ENCODE data around the gene METTL16. TPM values are rescaled to one million over a fixed set of nuclear protein-coding genes. Genes with fewer than 3 reads are reported as not detected.

Gene METTL16
- total and polyA plus RNA-seq, 9 of the 15 experiments (the other 6 are each of a cell fraction or from before 2014, with no cell fraction given) = 12.1 to 30.5 (median 19.8) TPM

GRCh38 chr17:2385240-2386210 lies 126.2 kb downstream of the METTL16 start:
- peak; percentile 35; the same call in 1 of the 2 replicates for TF ChIP-seq POLR2G (IDR thresholded peaks at IDR 0.05; ENCODE audit: low read depth, low read length)
- no peak for TF ChIP-seq PCBP1 (IDR thresholded peaks at IDR 0.05; ENCODE audit: low read depth, low read length, poor library complexity, severe bottlenecking)
- 0 out of 2 replicates have a peak, but pooled peaks have one; percentile 6 for TF ChIP-seq NFIC (IDR thresholded peaks at IDR 0.05)
- no peak for TF ChIP-seq HMGXB4 (CRISPR knock-in tag; IDR thresholded peaks at IDR 0.05)
- Histone ChIP-seq H2AFZ (ENCODE audit: low read depth, low read length) (no peak overlapping the region), H3K27ac (ENCODE audit: extremely low read depth, low read depth, low read length) (no peak overlapping the region), H4K20me1 (replicated peaks; ENCODE audit: control insufficient read depth, insufficient read depth, low read length) (no peaks in the 10 kb centered on the region), H3K4me1 (replicated peaks in 1 of 2; ENCODE audit: control insufficient read depth in 2 of 2, insufficient read depth in 2 of 2, low read length in 2 of 2) (peaks cover 18 to 51% of the 10 kb centered on the region in 2 experiments), H3K9me1 (ENCODE audit: control insufficient read depth, insufficient read depth, low read length) (no peaks in the 10 kb centered on the region), H3K27me3 (ENCODE audit: control insufficient read depth in 2 of 2, insufficient read depth in 2 of 2, low read length in 2 of 2) (no peaks in the 10 kb centered on the region), H3K36me3 (ENCODE audit: control insufficient read depth, insufficient read depth, low read length) (peaks cover 10% of the 10 kb centered on the region; the same call in 1 of the 3 replicates), H3K9ac (ENCODE audit: insufficient read depth in 1 of 2, low read depth in 2 of 2, low read length in 2 of 2) (peak overlapping the region in 1 of 2 experiments; percentile 68; a peak in 1 of 4 replicates), H3K79me2 (ENCODE audit: control insufficient read depth, insufficient read depth, low read length) (peaks cover 7% of the 10 kb centered on the region), H3K4me2 (ENCODE audit: insufficient read depth, low read length) (no peak overlapping the region), H3K9me3 (replicated peaks; ENCODE audit: control insufficient read depth, insufficient read depth, low read depth, low read length) (no peaks in the 10 kb centered on the region), H3K4me3 (no peak overlapping the region)
- WGBS (ENCODE audit: insufficient coverage, low coverage, missing lambda C conversion rate) = 73% methylated on average over 10 of the region's 18 CpGs
- intact Hi-C loops (cut with micrococcal nuclease) (no loop called here), in situ Hi-C loops (cut with MboI) (no loop called here)
- DNase-seq (ENCODE audit: extremely low read depth in 1 of 4, low spot score in 3 of 4) = no peak
- no TSS peak for BruUV-seq (replicated peaks)
- peak; percentile 32 for ATAC-seq
- CTCF ChIA-PET (ENCODE audit: low intra/inter-chr PET ratio) = no interaction called here
- no peak for FAIRE-seq
- POLR2A ChIA-PET = interaction anchor here (0.6 to 1.4 kb wide), 4 partner anchors 28 to 36 kb away, joined by 3 to 5 read pairs (median 4); no protein-coding TSS in a partner anchor

Data from K562 (cell line).